WTC11 (cell line): Measurements from ENCODE around the gene HMHB1. TPM values are rescaled to one million over a fixed set of nuclear protein-coding genes. Genes with fewer than 3 reads are reported as not detected.

Experiments
- ATAC-seq: fragments of 200-7000 bp; cut with Tn5 transposase; 2 replicates; pipeline ENCODE4 v1.10.0; 2021; ENCODE audit warnings: mild to moderate bottlenecking, moderate library complexity
- CTCF ChIA-PET: fragments of 300-600 bp; sonication (Branson Sonifier 250); formaldehyde crosslinking; loops from one replicate; lab custom pipeline; 2021; ENCODE audit warnings: antibody characterized with exemption; lab: Charles Lee
- POLR2A ChIA-PET: fragments of 350-600 bp; sonication (Branson Sonifier 250); formaldehyde crosslinking; loops from one replicate; lab custom pipeline; 2021; ENCODE audit warnings: antibody characterized with exemption; lab: Charles Lee
- DNase-seq: peaks from one replicate; pipeline ENCODE4 v3.0.0; 2021; ENCODE audit warnings: low spot score
- H3K27ac Mint-ChIP-seq: 2 replicates; pipeline ENCODE4 v1.8.0; 2021; ENCODE audit warnings: mixed read lengths
- H3K27me3 Mint-ChIP-seq: 2 replicates; pipeline ENCODE4 v1.8.0; 2021; ENCODE audit warnings: low read depth, mild to moderate bottlenecking, moderate library complexity, mixed read lengths
- H3K36me3 Mint-ChIP-seq: 2 replicates; pipeline ENCODE4 v1.8.0; 2021; ENCODE audit warnings: mixed read lengths
- H3K4me1 Mint-ChIP-seq: 2 replicates; pipeline ENCODE4 v1.8.0; 2022; ENCODE audit warnings: mixed read lengths
- H3K4me3 Mint-ChIP-seq: 2 replicates; pipeline ENCODE4 v1.8.0; 2021; ENCODE audit warnings: mild to moderate bottlenecking, moderate library complexity, mixed read lengths
- H3K9me3 Mint-ChIP-seq: 2 replicates; pipeline ENCODE4 v1.8.0; 2021; ENCODE audit warnings: mixed read lengths
- AFF4 ChIP-seq: sonication (generic); formaldehyde crosslinking; IDR thresholded peaks from 2 replicates; pipeline ENCODE4 v1.8.1; 2023; ENCODE audit warnings: mild to moderate bottlenecking, missing genetic modification reagents, borderline replicate concordance
- ATF1 ChIP-seq: sonication (generic); formaldehyde crosslinking; IDR thresholded peaks from 2 replicates; pipeline ENCODE4 v1.8.1; 2023; ENCODE audit warnings: mild to moderate bottlenecking, moderate library complexity, missing genetic modification reagents
- ATF2 ChIP-seq: sonication (generic); formaldehyde crosslinking; IDR thresholded peaks from 2 replicates; pipeline ENCODE4 v1.8.1; 2022; ENCODE audit warnings: low read depth, missing genetic modification reagents, borderline replicate concordance
- ATF3 ChIP-seq: sonication (generic); formaldehyde crosslinking; conservative IDR thresholded peaks from 2 replicates; pipeline ENCODE4 v1.8.1; 2022; ENCODE audit warnings: mild to moderate bottlenecking, missing genetic modification reagents
- E2F4 ChIP-seq: sonication (generic); formaldehyde crosslinking; IDR thresholded peaks from 2 replicates; pipeline ENCODE4 v1.8.1; 2022; ENCODE audit warnings: low read depth, mild to moderate bottlenecking, moderate library complexity, missing genetic modification reagents, borderline replicate concordance
- ETV6 ChIP-seq: sonication (generic); formaldehyde crosslinking; IDR thresholded peaks from 2 replicates; pipeline ENCODE4 v1.8.1; 2022; ENCODE audit warnings: mild to moderate bottlenecking, missing genetic modification reagents
- HMGA2 ChIP-seq: fragments of 250-450 bp; sonication (Bioruptor Pico); IDR thresholded peaks from 2 replicates; pipeline ENCODE4 v1.4.0; 2021; ENCODE audit warnings: mild to moderate bottlenecking, moderate library complexity
- JAZF1 ChIP-seq: fragments of 250-450 bp; sonication (Bioruptor Pico); IDR thresholded peaks from 2 replicates; pipeline ENCODE4 v1.9.0; 2021; ENCODE audit warnings: moderate library complexity, mild to moderate bottlenecking, inconsistent platforms
- NFATC4 ChIP-seq: fragments of 250-450 bp; sonication (Bioruptor Pico); IDR thresholded peaks from 2 replicates; pipeline ENCODE4 v1.9.0; 2021; ENCODE audit warnings: mild to moderate bottlenecking
- SMAD3 ChIP-seq: sonication (generic); formaldehyde crosslinking; IDR thresholded peaks from 2 replicates; pipeline ENCODE4 v1.8.0; 2022; ENCODE audit warnings: missing genetic modification reagents, mild to moderate bottlenecking, borderline replicate concordance
- SMAD4 ChIP-seq: sonication (generic); formaldehyde crosslinking; IDR thresholded peaks from 2 replicates; pipeline ENCODE4 v1.8.0; 2022; ENCODE audit warnings: mild to moderate bottlenecking, missing genetic modification reagents
- SP1 ChIP-seq: sonication (generic); formaldehyde crosslinking; conservative IDR thresholded peaks from 2 replicates; pipeline ENCODE4 v1.8.1; 2022; ENCODE audit warnings: missing genetic modification reagents
- TCF7 ChIP-seq: sonication (generic); formaldehyde crosslinking; IDR thresholded peaks from 2 replicates; pipeline ENCODE4 v1.8.0; 2022; ENCODE audit warnings: mild to moderate bottlenecking, low read depth, missing genetic modification reagents, moderate library complexity
- TP53 ChIP-seq: sonication (generic); formaldehyde crosslinking; IDR thresholded peaks from 2 replicates; pipeline ENCODE4 v1.8.1; 2023; ENCODE audit warnings: mild to moderate bottlenecking, missing genetic modification reagents
- ZBTB21 ChIP-seq: sonication (generic); formaldehyde crosslinking; IDR thresholded peaks from 2 replicates; pipeline ENCODE4 v1.8.1; 2023; ENCODE audit warnings: mild to moderate bottlenecking, missing genetic modification reagents, borderline replicate concordance
- ZNF317 ChIP-seq: sonication (generic); formaldehyde crosslinking; IDR thresholded peaks from 2 replicates; pipeline ENCODE4 v1.8.1; 2023; ENCODE audit warnings: low read depth, mild to moderate bottlenecking, moderate library complexity, missing genetic modification reagents, borderline replicate concordance
- ZNF416 ChIP-seq: fragments of 250-450 bp; sonication (Bioruptor Pico); IDR thresholded peaks from 2 replicates; pipeline ENCODE4 v1.9.0; 2021; ENCODE audit warnings: mild to moderate bottlenecking, inconsistent platforms
- ZNF423 ChIP-seq: fragments of 250-450 bp; sonication (Bioruptor Pico); IDR thresholded peaks from 2 replicates; pipeline ENCODE4 v2.1.2; 2022; ENCODE audit warnings: mild to moderate bottlenecking, moderate library complexity
- total RNA-seq: library from RNA; stranded (reverse); gene quantifications from 3 replicates; pipeline ENCODE4 v1.2.3, GENCODE V29; 2021
- TF ChIP-seq, protein P1 (sequence below): fragments of 250-450 bp; sonication (Bioruptor Pico); IDR thresholded peaks from 2 replicates; pipeline ENCODE4 v1.9.0; 2021; ENCODE audit warnings: moderate library complexity, mild to moderate bottlenecking, inconsistent platforms, borderline replicate concordance
- TF ChIP-seq, protein P2 (sequence below): fragments of 250-450 bp; sonication (Bioruptor Pico); IDR thresholded peaks from 2 replicates; pipeline ENCODE4 v1.9.0; 2021; ENCODE audit warnings: mild to moderate bottlenecking
- TF ChIP-seq, protein P3 (sequence below): sonication (generic); formaldehyde crosslinking; conservative IDR thresholded peaks from 2 replicates; pipeline ENCODE4 v1.8.1; 2023; ENCODE audit warnings: mild to moderate bottlenecking, low read depth, missing genetic modification reagents, moderate library complexity

The HMHB1 gene
- total RNA-seq, 1 experiment from 2014 or later, result not detected

- CTCF ChIA-PET, result no interaction called here
- H3K9me3 Mint-ChIP-seq, result peaks cover 4% of the 10 kb centered on the region; the same call in 1 of the 2 replicates
- no peaks in the 10 kb centered on the region for H3K36me3 Mint-ChIP-seq
- TF ChIP-seq ATF3 (CRISPR knock-in tag) (no peak), HMGA2 (CRISPR knock-in tag) (no peak), ZNF423 (CRISPR knock-in tag) (no peak), JAZF1 (CRISPR knock-in tag) (no peak), SMAD4 (CRISPR knock-in tag) (no peak), TP53 (no peak), ATF2 (no peak), SP1 (CRISPR knock-in tag) (no peak)
- TF ChIP-seq, protein P1, sequence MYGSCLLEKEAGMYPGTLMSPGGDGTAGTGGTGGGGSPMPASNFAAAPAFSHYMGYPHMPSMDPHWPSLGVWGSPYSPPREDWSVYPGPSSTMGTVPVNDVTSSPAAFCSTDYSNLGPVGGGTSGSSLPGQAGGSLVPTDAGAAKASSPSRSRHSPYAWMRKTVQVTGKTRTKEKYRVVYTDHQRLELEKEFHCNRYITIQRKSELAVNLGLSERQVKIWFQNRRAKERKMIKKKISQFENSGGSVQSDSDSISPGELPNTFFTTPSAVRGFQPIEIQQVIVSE (CRISPR knock-in tag), result no peak
- TF ChIP-seq, all 79 proteins: peak for 0
- POLR2A ChIA-PET, result no interaction called here
- Mint-ChIP-seq H3K27me3 (no peaks in the 10 kb centered on the region; the same call in 1 of the 2 replicates), H3K27ac (no peak overlapping the region), H3K4me1 (no peaks in the 10 kb centered on the region), H3K4me3 (no peak overlapping the region)
- ATAC-seq (no peak), DNase-seq (no peak)
Measured at GRCh38 chr5:143835251-143835650, 23.3 kb downstream of the HMHB1 start.

DNA sequence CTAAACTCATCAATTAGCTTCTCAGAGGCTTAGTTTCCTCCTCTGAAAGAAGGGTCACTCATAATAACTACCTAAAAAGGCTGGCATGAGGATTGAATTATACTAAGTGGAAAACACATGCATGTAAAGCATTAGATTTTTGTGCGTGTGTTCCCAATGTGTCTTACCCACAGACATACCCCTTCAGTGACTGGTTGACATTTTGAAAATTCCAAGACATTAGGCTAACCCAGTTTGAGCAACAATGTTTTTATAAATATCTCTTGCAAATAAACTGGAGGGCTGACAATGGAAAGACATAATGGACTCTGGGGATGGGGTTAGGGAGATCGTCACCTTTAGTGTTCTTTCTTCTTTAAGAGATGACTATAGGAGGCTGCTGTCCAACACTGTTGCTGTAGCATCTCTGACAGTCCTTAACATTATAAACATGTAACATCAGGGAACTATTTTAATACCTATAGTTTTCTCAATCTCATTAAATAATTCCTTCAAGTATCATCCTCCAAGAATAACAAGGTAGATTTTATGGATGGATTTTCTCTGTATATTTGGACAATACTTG, 24.3 kb downstream of the HMHB1 start:
- ChIA-PET CTCF (interaction anchor here (1.3 kb wide), 1 partner anchor 306 kb away, joined by 4 read pairs; no protein-coding TSS in a partner anchor), POLR2A (no interaction called here)
- H3K27me3 Mint-ChIP-seq, result no peaks in the 10 kb centered on the region; the same call in 1 of the 2 replicates
- no peak overlapping the region for H3K27ac Mint-ChIP-seq
- H3K36me3 Mint-ChIP-seq, result no peaks in the 10 kb centered on the region
- TF ChIP-seq HMGA2 (CRISPR knock-in tag) (no peak), ATF1 (CRISPR knock-in tag) (no peak), TCF7 (no peak), SMAD3 (no peak)
- TF ChIP-seq, protein P2, sequence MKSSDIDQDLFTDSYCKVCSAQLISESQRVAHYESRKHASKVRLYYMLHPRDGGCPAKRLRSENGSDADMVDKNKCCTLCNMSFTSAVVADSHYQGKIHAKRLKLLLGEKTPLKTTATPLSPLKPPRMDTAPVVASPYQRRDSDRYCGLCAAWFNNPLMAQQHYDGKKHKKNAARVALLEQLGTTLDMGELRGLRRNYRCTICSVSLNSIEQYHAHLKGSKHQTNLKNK (CRISPR knock-in tag), result no peak
- TF ChIP-seq, protein P3, sequence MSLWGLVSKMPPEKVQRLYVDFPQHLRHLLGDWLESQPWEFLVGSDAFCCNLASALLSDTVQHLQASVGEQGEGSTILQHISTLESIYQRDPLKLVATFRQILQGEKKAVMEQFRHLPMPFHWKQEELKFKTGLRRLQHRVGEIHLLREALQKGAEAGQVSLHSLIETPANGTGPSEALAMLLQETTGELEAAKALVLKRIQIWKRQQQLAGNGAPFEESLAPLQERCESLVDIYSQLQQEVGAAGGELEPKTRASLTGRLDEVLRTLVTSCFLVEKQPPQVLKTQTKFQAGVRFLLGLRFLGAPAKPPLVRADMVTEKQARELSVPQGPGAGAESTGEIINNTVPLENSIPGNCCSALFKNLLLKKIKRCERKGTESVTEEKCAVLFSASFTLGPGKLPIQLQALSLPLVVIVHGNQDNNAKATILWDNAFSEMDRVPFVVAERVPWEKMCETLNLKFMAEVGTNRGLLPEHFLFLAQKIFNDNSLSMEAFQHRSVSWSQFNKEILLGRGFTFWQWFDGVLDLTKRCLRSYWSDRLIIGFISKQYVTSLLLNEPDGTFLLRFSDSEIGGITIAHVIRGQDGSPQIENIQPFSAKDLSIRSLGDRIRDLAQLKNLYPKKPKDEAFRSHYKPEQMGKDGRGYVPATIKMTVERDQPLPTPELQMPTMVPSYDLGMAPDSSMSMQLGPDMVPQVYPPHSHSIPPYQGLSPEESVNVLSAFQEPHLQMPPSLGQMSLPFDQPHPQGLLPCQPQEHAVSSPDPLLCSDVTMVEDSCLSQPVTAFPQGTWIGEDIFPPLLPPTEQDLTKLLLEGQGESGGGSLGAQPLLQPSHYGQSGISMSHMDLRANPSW (CRISPR knock-in tag), result no peak
- no peaks in the 10 kb centered on the region for H3K4me1 Mint-ChIP-seq
- DNase-seq, result no peak
- no peak overlapping the region for H3K4me3 Mint-ChIP-seq
- no peak for ATAC-seq
- H3K9me3 Mint-ChIP-seq, result peaks cover 4% of the 10 kb centered on the region; the same call in 1 of the 2 replicates

DNA sequence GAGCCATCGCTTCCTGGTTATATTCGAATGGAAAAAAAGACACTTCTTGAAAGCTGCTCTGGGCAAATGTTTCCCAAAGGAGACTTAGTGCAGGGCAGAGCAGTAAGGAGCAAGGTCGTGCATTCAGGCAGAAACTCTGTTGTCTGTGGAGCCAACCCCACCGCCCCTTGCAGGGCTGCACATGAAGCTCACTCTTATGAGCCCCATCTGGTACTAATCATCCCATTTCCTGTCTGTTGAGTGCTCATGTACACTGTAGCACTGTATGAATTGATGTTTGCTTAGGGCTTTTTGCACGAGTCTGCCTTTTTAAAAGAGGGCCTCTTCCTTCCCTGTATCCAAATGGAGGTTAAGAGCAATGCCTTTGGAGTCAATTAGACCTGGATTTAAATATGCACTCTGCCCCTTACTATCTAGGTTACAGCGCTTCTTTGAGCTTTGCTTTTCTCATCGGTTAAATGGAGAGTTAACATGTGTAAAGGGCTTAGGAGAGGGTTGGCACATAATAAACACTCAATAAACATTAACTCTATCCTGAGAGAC, 25.4 kb downstream of the HMHB1 start:
- CTCF ChIA-PET, result interaction anchor here (1.3 kb wide), 1 partner anchor 305 kb away, joined by 4 read pairs; no protein-coding TSS in a partner anchor
- TF ChIP-seq NFATC4 (CRISPR knock-in tag) (no peak), AFF4 (CRISPR knock-in tag) (no peak), ETV6 (no peak), E2F4 (CRISPR knock-in tag) (no peak), ZNF423 (CRISPR knock-in tag) (no peak), ZNF317 (CRISPR knock-in tag) (no peak), ZNF416 (CRISPR knock-in tag) (no peak), ZBTB21 (no peak)

More for the DNA sequence above, 25.4 kb downstream of the HMHB1 start:
- DNase-seq, result no peak
- no peaks in the 10 kb centered on the region; the same call in 1 of the 2 replicates for H3K27me3 Mint-ChIP-seq
- no peak overlapping the region for H3K27ac Mint-ChIP-seq
- POLR2A ChIA-PET, result no interaction called here
- no peaks in the 10 kb centered on the region for H3K4me1 Mint-ChIP-seq
- H3K9me3 Mint-ChIP-seq, result peaks cover 4% of the 10 kb centered on the region; the same call in 1 of the 2 replicates
- no peaks in the 10 kb centered on the region for H3K36me3 Mint-ChIP-seq
- no peak for ATAC-seq
- no peak overlapping the region for H3K4me3 Mint-ChIP-seq
